Trophoblast cell (in vitro differentiated cells and primary cell): ENCODE data around the gene UGT1A8.
"Not testable (repeated sequence)": the region's sequence is repeated elsewhere in the genome, so short reads cannot be mapped to it uniquely, and the experiment has no call there.

ENCODE experiments used
- DNase-seq, 2 donors: peaks; one replicate each; pipeline ENCODE4 v3.0.0-alpha.2; 2016
- H2AFZ ChIP-seq: 2 replicates; pipeline ENCODE4 v1.6.1; 2013; ENCODE audit warnings: low read length, moderate library complexity, mild to moderate bottlenecking; ENCODE audit not compliant: insufficient read depth, poor library complexity
- H2AK5ac ChIP-seq: 2 replicates; pipeline ENCODE4 v1.6.1; 2013; ENCODE audit warnings: mild to moderate bottlenecking, low read length
- H2BK120ac ChIP-seq: 2 replicates; pipeline ENCODE4 v1.6.1; 2013; ENCODE audit warnings: low read length, mild to moderate bottlenecking, moderate library complexity; ENCODE audit not compliant: insufficient read depth, poor library complexity
- H2BK12ac ChIP-seq: 2 replicates; pipeline ENCODE4 v1.6.1; 2013; ENCODE audit warnings: mild to moderate bottlenecking, low read length, moderate library complexity
- H2BK5ac ChIP-seq: 2 replicates; pipeline ENCODE4 v1.6.1; 2013; ENCODE audit warnings: low read length, low read depth, moderate library complexity, mild to moderate bottlenecking; ENCODE audit not compliant: poor library complexity
- H3K14ac ChIP-seq: 2 replicates; pipeline ENCODE4 v1.6.1; 2013; ENCODE audit warnings: mild to moderate bottlenecking, low read length
- H3K18ac ChIP-seq: 2 replicates; pipeline ENCODE4 v1.6.1; 2013; ENCODE audit warnings: mild to moderate bottlenecking, low read length
- H3K23ac ChIP-seq: 2 replicates; pipeline ENCODE4 v1.6.1; 2013; ENCODE audit warnings: low read length
- H3K27ac ChIP-seq: 2 replicates; pipeline ENCODE4 v1.5.1; 2013; ENCODE audit warnings: low read depth, mild to moderate bottlenecking, inconsistent platforms, low read length, moderate library complexity
- H3K27me3 ChIP-seq: 2 replicates; pipeline ENCODE4 v1.6.1; 2013; ENCODE audit warnings: inconsistent platforms, mild to moderate bottlenecking, low read length, moderate library complexity; ENCODE audit not compliant: insufficient read depth
- H3K36me3 ChIP-seq, 2 experiments: 1 replicate in 1 of 2; 2 replicates in 1 of 2; pipeline ENCODE4 v1.6.1; 2013; ENCODE audit warnings: low read length in 2 of 2, mild to moderate bottlenecking in 2 of 2, moderate library complexity in 1 of 2; ENCODE audit not compliant: insufficient read depth in 2 of 2, control insufficient read depth in 1 of 2
- H3K4ac ChIP-seq: 2 replicates; pipeline ENCODE4 v1.6.1; 2013; ENCODE audit warnings: low read depth, mild to moderate bottlenecking, low read length, moderate library complexity
- H3K4me1 ChIP-seq, 2 experiments: 1 replicate in 1 of 2; 2 replicates in 1 of 2; pipeline ENCODE4 v1.6.1; 2013; ENCODE audit warnings: low read length in 2 of 2, mild to moderate bottlenecking in 2 of 2, moderate library complexity in 1 of 2; ENCODE audit not compliant: insufficient read depth in 2 of 2, control insufficient read depth in 1 of 2
- H3K4me2 ChIP-seq: 2 replicates; pipeline ENCODE4 v1.6.1; 2013; ENCODE audit warnings: inconsistent platforms, mild to moderate bottlenecking, low read length, moderate library complexity
- H3K4me3 ChIP-seq: 2 replicates; pipeline ENCODE4 v1.5.1; 2013; ENCODE audit warnings: mild to moderate bottlenecking, low read depth, low read length, inconsistent platforms
- H3K79me1 ChIP-seq: one replicate; pipeline ENCODE4 v1.6.1; 2013; ENCODE audit warnings: low read length
- H3K79me2 ChIP-seq: 2 replicates; pipeline ENCODE4 v1.6.1; 2013; ENCODE audit warnings: low read length, mild to moderate bottlenecking; ENCODE audit not compliant: control insufficient read depth, insufficient read depth, poor library complexity
- H3K9ac ChIP-seq: 2 replicates; pipeline ENCODE4 v1.6.1; 2013; ENCODE audit warnings: mild to moderate bottlenecking, low read length
- H3K9me3 ChIP-seq: 2 replicates; pipeline ENCODE4 v1.6.1; 2013; ENCODE audit warnings: low read depth, mild to moderate bottlenecking, control low read depth, inconsistent platforms, low read length; ENCODE audit not compliant: insufficient read depth
- H4K12ac ChIP-seq: 2 replicates; pipeline ENCODE4 v1.6.1; 2013; ENCODE audit warnings: low read depth, mild to moderate bottlenecking, low read length, moderate library complexity
- H4K8ac ChIP-seq: 2 replicates; pipeline ENCODE4 v1.6.1; 2013; ENCODE audit warnings: low read depth, mild to moderate bottlenecking, low read length, moderate library complexity
- H4K91ac ChIP-seq: one replicate; pipeline ENCODE4 v1.6.1; 2013; ENCODE audit warnings: low read depth, mild to moderate bottlenecking, low read length, moderate library complexity
- whole genome bisulfite sequencing: extraction: QIAGEN DNeasy Blood & Tissue Kit; methylation state at CpG from one replicate; pipeline ENCODE4 v1.1.7; 2013; ENCODE audit warnings: missing lambda C conversion rate; ENCODE audit not compliant: insufficient read length, insufficient coverage; ENCODE audit errors: extremely low coverage; 5-methylcytosine and 5-hydroxymethylcytosine counted together

Gene UGT1A8

DNA sequence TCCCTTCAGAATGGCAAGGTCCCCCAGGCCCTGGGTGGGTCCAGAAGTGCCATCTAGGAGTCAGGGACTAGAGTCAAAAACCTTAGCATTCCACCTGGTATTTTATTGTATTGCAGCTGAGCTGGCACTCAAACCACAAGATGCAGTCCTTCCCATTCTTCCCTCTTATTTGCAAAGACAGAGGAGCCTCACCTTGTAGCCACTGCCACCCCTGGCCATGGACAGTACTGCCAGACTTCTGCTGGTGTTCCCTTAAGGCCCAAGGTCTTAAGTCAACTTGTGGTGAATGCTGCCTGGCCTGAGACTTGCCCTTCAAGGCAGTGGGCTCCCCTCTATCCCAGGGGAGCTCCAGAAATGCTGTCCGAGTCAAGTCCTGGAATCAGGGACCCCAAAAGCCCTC is 25.7 kb downstream of the UGT1A8 start:
- H3K18ac ChIP-seq: no peak overlapping the region
- no CpG with 5 or more reads among the region's 1 CpG for WGBS
- no peaks in the 10 kb centered on the region for H3K27me3 ChIP-seq
- H3K4me2 ChIP-seq: no peak overlapping the region
- peak in 1 of 2 donors; percentile 17 for DNase-seq
- no peak overlapping the region for H4K91ac ChIP-seq
- H4K8ac ChIP-seq: no peak overlapping the region
- no peak overlapping the region for H3K4me3 ChIP-seq
- H2BK5ac ChIP-seq: no peak overlapping the region
- H3K14ac ChIP-seq: no peak overlapping the region
- no peak overlapping the region for H3K23ac ChIP-seq
- no peak overlapping the region for H3K4ac ChIP-seq
- no peak overlapping the region for H2BK12ac ChIP-seq
- H3K27ac ChIP-seq: no peak overlapping the region
- H3K36me3 ChIP-seq: no peaks in the 10 kb centered on the region
- H3K79me2 ChIP-seq: no peaks in the 10 kb centered on the region
- H2BK120ac ChIP-seq: no peak overlapping the region
- no peaks in the 10 kb centered on the region for H3K4me1 ChIP-seq
- no peaks in the 10 kb centered on the region for H3K79me1 ChIP-seq
- no peak overlapping the region for H4K12ac ChIP-seq
- no peak overlapping the region for H2AFZ ChIP-seq
- H2AK5ac ChIP-seq: no peak overlapping the region
- peaks cover 8% of the 10 kb centered on the region for H3K9me3 ChIP-seq
- no peak overlapping the region for H3K9ac ChIP-seq

GRCh38 chr2:233646033-233646432 is 28.6 kb downstream of the UGT1A8 start:
- WGBS: no CpG with 5 or more reads among the region's 3 CpGs
- not testable (repeated sequence) for H2BK12ac ChIP-seq, H3K23ac ChIP-seq, H2BK120ac ChIP-seq, H3K4me2 ChIP-seq, DNase-seq, H3K4me3 ChIP-seq, H3K4me1 ChIP-seq, H4K8ac ChIP-seq, H3K9me3 ChIP-seq, H3K4ac ChIP-seq, H3K14ac ChIP-seq, H3K79me2 ChIP-seq, H3K27me3 ChIP-seq, H3K79me1 ChIP-seq, H3K18ac ChIP-seq, H3K36me3 ChIP-seq, H3K27ac ChIP-seq, H4K91ac ChIP-seq, H2BK5ac ChIP-seq, H2AFZ ChIP-seq, H3K9ac ChIP-seq, H4K12ac ChIP-seq, H2AK5ac ChIP-seq

DNA sequence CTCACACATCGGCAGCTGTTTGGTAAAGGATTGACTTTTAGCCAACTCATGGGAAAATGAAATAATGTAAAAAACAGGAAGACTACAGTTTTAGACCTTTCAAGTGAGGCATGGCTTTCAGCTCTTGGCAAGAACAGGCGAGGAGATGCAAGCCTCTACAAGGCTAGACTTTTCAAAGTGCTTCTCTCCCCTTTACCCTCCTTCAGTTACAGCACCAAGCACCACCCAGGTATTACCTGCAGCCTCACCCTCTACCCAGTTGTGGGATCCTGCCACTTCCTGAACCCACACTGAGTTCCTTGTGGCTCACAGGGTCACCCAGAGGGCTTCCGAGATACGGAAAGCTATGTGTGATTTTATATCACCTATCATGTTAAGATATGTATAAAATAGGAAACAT is 33.5 kb downstream of the UGT1A8 start:
- H2BK120ac ChIP-seq: no peak overlapping the region
- no peak overlapping the region for H3K23ac ChIP-seq
- no peak overlapping the region for H3K4me3 ChIP-seq
- H2AFZ ChIP-seq: no peak overlapping the region
- H3K79me1 ChIP-seq: no peaks in the 10 kb centered on the region
- no peaks in the 10 kb centered on the region for H3K36me3 ChIP-seq
- H2AK5ac ChIP-seq: no peak overlapping the region
- H3K14ac ChIP-seq: no peak overlapping the region
- no peak overlapping the region for H3K4me2 ChIP-seq
- no peak overlapping the region for H3K4ac ChIP-seq
- no peak overlapping the region for H2BK5ac ChIP-seq
- H3K79me2 ChIP-seq: no peaks in the 10 kb centered on the region
- no peak overlapping the region for H2BK12ac ChIP-seq
- no CpG with 5 or more reads among the region's 4 CpGs for WGBS
- H4K8ac ChIP-seq: no peak overlapping the region
- no peak overlapping the region for H3K27ac ChIP-seq
- H3K4me1 ChIP-seq: no peaks in the 10 kb centered on the region
- DNase-seq: no peak
- no peak overlapping the region for H4K91ac ChIP-seq
- H3K9ac ChIP-seq: no peak overlapping the region
- H3K9me3 ChIP-seq: peaks cover 1% of the 10 kb centered on the region
- no peaks in the 10 kb centered on the region for H3K27me3 ChIP-seq
- H3K18ac ChIP-seq: no peak overlapping the region
- no peak overlapping the region for H4K12ac ChIP-seq

DNA sequence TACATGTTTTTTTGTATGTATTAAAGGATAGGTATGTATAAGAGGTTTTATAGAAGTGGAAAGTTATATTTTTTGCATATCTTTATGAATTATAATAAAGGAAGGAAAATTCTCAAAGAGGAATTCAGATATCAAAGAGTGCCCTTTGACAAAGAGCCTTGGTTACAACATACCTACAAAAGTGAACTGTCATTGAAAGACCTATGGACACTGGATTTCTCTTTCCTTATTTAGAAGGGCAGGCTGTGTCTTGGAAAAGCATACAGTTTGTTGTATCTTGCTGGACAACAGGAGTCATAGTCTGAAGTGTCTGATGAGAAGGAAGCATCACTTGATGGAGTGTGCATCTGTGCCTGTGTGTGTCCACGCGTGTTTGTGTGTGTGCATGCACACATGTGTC is 34.0 kb downstream of the UGT1A8 start:
- Histone ChIP-seq H3K79me2 (no peaks in the 10 kb centered on the region), H2AFZ (no peak overlapping the region), H4K8ac (no peak overlapping the region), H3K4ac (no peak overlapping the region), H3K36me3 (no peaks in the 10 kb centered on the region), H4K91ac (no peak overlapping the region), H2BK5ac (no peak overlapping the region), H3K79me1 (no peaks in the 10 kb centered on the region), H3K27ac (no peak overlapping the region), H3K27me3 (no peaks in the 10 kb centered on the region), H3K9ac (no peak overlapping the region), H3K4me2 (no peak overlapping the region), H3K18ac (no peak overlapping the region), H2BK12ac (no peak overlapping the region), H2AK5ac (no peak overlapping the region), H3K23ac (no peak overlapping the region), H4K12ac (no peak overlapping the region), H3K14ac (no peak overlapping the region), H3K4me1 (no peaks in the 10 kb centered on the region), H3K9me3 (no peaks in the 10 kb centered on the region), H2BK120ac (no peak overlapping the region), H3K4me3 (no peak overlapping the region)
- no CpG with 5 or more reads among the region's 2 CpGs for WGBS
- DNase-seq: no peak
